Thoracic aorta (tissue), 2 donors: ENCODE results near the gene SMIM17. TPM values are rescaled to one million over a fixed set of nuclear protein-coding genes. Genes with fewer than 3 reads are reported as not detected.

ENCODE experiments used
- ATAC-seq: fragments of 150-250 bp; one replicate; pipeline ENCODE4 v1.8.0; 2017; ENCODE audit warnings: low read depth; ENCODE audit not compliant: insufficient number of reproducible peaks, low FRiP score
- DNase-seq: peaks from one replicate; pipeline ENCODE4 v3.0.0-alpha.2; 2020; ENCODE audit warnings: low spot score
- H3K27ac ChIP-seq, 2 donors: fragments of 200-600 bp; sonication (generic); 1 replicate in 1 of 2; 2 replicates in 1 of 2; pipeline ENCODE4 v1.5.1; 2016; ENCODE audit warnings: mild to moderate bottlenecking in 2 of 2, moderate library complexity in 2 of 2
- H3K27me3 ChIP-seq: fragments of 200-600 bp; sonication (generic); replicated peaks from 2 replicates; pipeline ENCODE4 v1.6.0; 2016; ENCODE audit warnings: mild to moderate bottlenecking; ENCODE audit not compliant: insufficient read depth
- H3K36me3 ChIP-seq: fragments of 200-600 bp; sonication (generic); one replicate; pipeline ENCODE4 v1.5.1; 2016
- H3K4me1 ChIP-seq, 2 donors: fragments of 200-600 bp; sonication (generic); 1 replicate in 1 of 2; 2 replicates in 1 of 2; pipeline versions ENCODE4 v1.5.1 to v1.6.0; 2016; ENCODE audit warnings: low read depth in 2 of 2, mild to moderate bottlenecking in 1 of 2; ENCODE audit not compliant: control insufficient read depth in 1 of 2
- H3K4me3 ChIP-seq: fragments of 200-600 bp; sonication (generic); 2 replicates; pipeline ENCODE4 v1.5.1; 2016; ENCODE audit warnings: mild to moderate bottlenecking
- H3K9me3 ChIP-seq: fragments of 200-600 bp; sonication (generic); 2 replicates; pipeline ENCODE4 v1.5.1; 2016
- CTCF ChIP-seq: fragments of 200-600 bp; sonication (generic); IDR thresholded peaks from one replicate; pipeline ENCODE4 v1.5.1; 2019; ENCODE audit warnings: antibody characterized with exemption
- total RNA-seq, 2 donors: library from RNA; depleted of rRNA; stranded (reverse); fragments of >200 nt; gene quantifications; one replicate each; pipeline versions ENCODE4 v1.1.0 to v1.2.3, GENCODE V29; 2016

Gene SMIM17
- total RNA-seq, 2 donors from 2014 or later = 4.4 TPM; not detected in 1

- DNase-seq (no peak), ATAC-seq (no peak)
- no peaks in the 10 kb centered on the region for H3K36me3 ChIP-seq
- H3K27ac ChIP-seq = no peak overlapping the region
- H3K4me3 ChIP-seq = no peak overlapping the region
- no peaks in the 10 kb centered on the region for H3K27me3 ChIP-seq
- H3K4me1 ChIP-seq = no peaks in the 10 kb centered on the region
- TF ChIP-seq CTCF = no peak
- no peaks in the 10 kb centered on the region for H3K9me3 ChIP-seq
These were observed 63.0 kb downstream of the SMIM17 start for GRCh38 chr19:56705939-56706338.

Other genes starting within 250 kb of the SMIM17 start
- 1 to 10 TPM; 2.1 to 2.6 TPM for gene ZNF582, start 249.6 kb upstream of the SMIM17 start, total RNA-seq
- 10 to 100 TPM in 1 of 2 donors, 1 to 10 TPM in 1; 4.2 to 20.9 TPM for gene ZNF583, start 238.8 kb upstream of the SMIM17 start, total RNA-seq
- 1 to 10 TPM; 4.6 to 7.8 TPM for gene ZNF667, start 165.8 kb upstream of the SMIM17 start, total RNA-seq
- 1 to 10 TPM; 3.9 to 6.2 TPM for gene ZNF471, start 135.3 kb upstream of the SMIM17 start, total RNA-seq
- gene ZFP28, start 104.2 kb upstream of the SMIM17 start, total RNA-seq = 10 to 100 TPM; 10.4 to 15.8 TPM
- 1 to 10 TPM; 4.1 to 5.7 TPM for gene ZNF470, start 75.7 kb upstream of the SMIM17 start, total RNA-seq
- gene ZNF71, start 47.9 kb upstream of the SMIM17 start, total RNA-seq = 10 to 100 TPM; 11.6 to 16.2 TPM
- gene ZNF835, start 28.6 kb downstream of the SMIM17 start, total RNA-seq = 10 to 100 TPM in 1 of 2 donors, 1 to 10 TPM in 1; 4.7 to 14.5 TPM
- gene PEG3, start 197.6 kb downstream of the SMIM17 start, total RNA-seq = 10 to 100 TPM in 1 of 2 donors, 1 to 10 TPM in 1; 9.9 to 11.6 TPM
- 1 to 10 TPM in 1 of 2 donors, not detected in 1; 1.4 TPM for gene ZIM2, start 197.6 kb downstream of the SMIM17 start, total RNA-seq